HG02610 (cell line): Measurements from ENCODE around the gene NF1.

Source experiments
- ATAC-seq: cut with Tn5 transposase; IDR thresholded peaks from one replicate; pipeline ENCODE4 v1.9.1; 2021; ENCODE audit warnings: mild to moderate bottlenecking, moderate library complexity; ENCODE audit not compliant: unreplicated experiment

The NF1 gene

GRCh38 chr17:31418773-31419350, 324.1 kb downstream of the NF1 start:
- ATAC-seq: no peak

- no peak for ATAC-seq
Measured at GRCh38 chr17:31422443-31422842, 327.7 kb downstream of the NF1 start.

- no peak for ATAC-seq
Measured at GRCh38 chr17:31424944-31425281, 330.1 kb downstream of the NF1 start.

GRCh38 chr17:31425282-31426040, 330.7 kb downstream of the NF1 start:
- ATAC-seq: no peak
